ENCODE measurements around the gene FTO. TPM values are rescaled to one million over a fixed set of nuclear protein-coding genes. Genes with fewer than 3 reads are reported as not detected.
A peak's percentile ranks its signal among the peaks of the same experiment; 100 is the strongest.

FTO gene
- total and polyA plus RNA-seq, 2 of the 13 experiments (the other 11 are each of a cell fraction or from before 2014, with no cell fraction given) = 41.6 to 55.8 TPM

DNA sequence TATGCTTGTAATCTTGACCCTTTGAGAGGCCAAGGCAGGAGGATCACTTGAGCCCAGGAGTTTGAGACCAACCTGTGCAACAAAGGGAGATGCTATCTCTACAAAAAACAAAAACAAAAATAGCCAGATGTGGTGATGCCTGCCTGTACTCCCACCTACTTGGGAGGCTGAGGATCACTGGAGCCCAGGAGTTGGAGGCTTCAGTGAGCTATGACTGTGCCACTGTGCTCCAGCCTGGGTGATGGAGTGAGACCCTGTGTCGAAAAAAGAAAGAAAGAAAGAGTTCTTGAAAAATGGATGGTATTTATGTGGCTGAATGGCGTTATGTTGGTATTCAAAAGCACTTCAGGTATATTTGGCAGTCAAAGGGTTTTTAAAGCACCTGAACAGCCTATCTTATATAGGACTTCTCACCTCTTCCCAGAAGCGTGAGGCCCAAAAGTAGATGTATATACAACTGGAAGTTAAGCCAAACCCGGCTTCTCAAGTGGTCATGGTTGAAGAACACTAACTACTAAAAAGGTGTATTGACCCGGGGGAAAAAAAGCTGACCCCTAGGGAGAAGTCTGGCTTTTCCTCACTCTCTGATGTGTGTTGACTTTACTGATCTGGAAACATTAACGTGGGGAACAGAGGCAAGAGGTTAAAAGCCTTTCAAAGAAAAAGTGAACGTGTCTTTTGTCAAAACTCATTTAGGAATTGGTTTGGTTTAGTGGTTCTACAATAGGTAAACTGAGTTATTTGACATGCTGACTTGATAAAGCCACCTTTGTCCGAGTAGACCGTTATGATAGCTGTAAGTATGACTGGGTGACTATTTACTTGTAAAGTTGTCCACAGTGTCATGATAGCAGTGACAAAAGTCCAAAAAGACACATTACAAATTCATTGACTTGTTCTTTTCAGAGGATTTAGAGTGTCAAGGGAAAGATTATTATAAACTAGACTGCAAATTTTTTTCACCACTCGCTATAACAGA, 399.2 kb downstream of the FTO start (continued):
- TF ChIP-seq, protein P1, sequence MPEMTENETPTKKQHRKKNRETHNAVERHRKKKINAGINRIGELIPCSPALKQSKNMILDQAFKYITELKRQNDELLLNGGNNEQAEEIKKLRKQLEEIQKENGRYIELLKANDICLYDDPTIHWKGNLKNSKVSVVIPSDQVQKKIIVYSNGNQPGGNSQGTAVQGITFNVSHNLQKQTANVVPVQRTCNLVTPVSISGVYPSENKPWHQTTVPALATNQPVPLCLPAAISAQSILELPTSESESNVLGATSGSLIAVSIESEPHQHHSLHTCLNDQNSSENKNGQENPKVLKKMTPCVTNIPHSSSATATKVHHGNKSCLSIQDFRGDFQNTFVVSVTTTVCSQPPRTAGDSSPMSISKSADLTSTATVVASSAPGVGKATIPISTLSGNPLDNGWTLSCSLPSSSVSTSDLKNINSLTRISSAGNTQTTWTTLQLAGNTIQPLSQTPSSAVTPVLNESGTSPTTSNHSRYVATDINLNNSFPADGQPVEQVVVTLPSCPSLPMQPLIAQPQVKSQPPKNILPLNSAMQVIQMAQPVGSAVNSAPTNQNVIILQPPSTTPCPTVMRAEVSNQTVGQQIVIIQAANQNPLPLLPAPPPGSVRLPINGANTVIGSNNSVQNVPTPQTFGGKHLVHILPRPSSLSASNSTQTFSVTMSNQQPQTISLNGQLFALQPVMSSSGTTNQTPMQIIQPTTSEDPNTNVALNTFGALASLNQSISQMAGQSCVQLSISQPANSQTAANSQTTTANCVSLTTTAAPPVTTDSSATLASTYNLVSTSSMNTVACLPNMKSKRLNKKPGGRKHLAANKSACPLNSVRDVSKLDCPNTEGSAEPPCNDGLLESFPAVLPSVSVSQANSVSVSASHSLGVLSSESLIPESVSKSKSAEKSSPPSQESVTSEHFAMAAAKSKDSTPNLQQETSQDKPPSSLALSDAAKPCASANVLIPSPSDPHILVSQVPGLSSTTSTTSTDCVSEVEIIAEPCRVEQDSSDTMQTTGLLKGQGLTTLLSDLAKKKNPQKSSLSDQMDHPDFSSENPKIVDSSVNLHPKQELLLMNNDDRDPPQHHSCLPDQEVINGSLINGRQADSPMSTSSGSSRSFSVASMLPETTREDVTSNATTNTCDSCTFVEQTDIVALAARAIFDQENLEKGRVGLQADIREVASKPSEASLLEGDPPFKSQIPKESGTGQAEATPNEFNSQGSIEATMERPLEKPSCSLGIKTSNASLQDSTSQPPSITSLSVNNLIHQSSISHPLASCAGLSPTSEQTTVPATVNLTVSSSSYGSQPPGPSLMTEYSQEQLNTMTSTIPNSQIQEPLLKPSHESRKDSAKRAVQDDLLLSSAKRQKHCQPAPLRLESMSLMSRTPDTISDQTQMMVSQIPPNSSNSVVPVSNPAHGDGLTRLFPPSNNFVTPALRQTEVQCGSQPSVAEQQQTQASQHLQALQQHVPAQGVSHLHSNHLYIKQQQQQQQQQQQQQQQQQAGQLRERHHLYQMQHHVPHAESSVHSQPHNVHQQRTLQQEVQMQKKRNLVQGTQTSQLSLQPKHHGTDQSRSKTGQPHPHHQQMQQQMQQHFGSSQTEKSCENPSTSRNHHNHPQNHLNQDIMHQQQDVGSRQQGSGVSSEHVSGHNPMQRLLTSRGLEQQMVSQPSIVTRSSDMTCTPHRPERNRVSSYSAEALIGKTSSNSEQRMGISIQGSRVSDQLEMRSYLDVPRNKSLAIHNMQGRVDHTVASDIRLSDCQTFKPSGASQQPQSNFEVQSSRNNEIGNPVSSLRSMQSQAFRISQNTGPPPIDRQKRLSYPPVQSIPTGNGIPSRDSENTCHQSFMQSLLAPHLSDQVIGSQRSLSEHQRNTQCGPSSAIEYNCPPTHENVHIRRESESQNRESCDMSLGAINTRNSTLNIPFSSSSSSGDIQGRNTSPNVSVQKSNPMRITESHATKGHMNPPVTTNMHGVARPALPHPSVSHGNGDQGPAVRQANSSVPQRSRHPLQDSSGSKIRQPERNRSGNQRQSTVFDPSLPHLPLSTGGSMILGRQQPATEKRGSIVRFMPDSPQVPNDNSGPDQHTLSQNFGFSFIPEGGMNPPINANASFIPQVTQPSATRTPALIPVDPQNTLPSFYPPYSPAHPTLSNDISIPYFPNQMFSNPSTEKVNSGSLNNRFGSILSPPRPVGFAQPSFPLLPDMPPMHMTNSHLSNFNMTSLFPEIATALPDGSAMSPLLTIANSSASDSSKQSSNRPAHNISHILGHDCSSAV (CRISPR knock-in tag; IDR thresholded peaks at IDR 0.05; ENCODE audit: borderline replicate concordance) = no peak
- TF ChIP-seq, protein P2, sequence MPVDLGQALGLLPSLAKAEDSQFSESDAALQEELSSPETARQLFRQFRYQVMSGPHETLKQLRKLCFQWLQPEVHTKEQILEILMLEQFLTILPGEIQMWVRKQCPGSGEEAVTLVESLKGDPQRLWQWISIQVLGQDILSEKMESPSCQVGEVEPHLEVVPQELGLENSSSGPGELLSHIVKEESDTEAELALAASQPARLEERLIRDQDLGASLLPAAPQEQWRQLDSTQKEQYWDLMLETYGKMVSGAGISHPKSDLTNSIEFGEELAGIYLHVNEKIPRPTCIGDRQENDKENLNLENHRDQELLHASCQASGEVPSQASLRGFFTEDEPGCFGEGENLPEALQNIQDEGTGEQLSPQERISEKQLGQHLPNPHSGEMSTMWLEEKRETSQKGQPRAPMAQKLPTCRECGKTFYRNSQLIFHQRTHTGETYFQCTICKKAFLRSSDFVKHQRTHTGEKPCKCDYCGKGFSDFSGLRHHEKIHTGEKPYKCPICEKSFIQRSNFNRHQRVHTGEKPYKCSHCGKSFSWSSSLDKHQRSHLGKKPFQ (CRISPR knock-in tag; IDR thresholded peaks at IDR 0.05; ENCODE audit: insufficient replicate concordance) = peak; percentile 80
- TF ChIP-seq, protein P3, sequence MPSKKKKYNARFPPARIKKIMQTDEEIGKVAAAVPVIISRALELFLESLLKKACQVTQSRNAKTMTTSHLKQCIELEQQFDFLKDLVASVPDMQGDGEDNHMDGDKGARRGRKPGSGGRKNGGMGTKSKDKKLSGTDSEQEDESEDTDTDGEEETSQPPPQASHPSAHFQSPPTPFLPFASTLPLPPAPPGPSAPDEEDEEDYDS (CRISPR knock-in tag; IDR thresholded peaks at IDR 0.05) = peak; percentile 36
- TF ChIP-seq FIP1L1 (IDR thresholded peaks at IDR 0.05; ENCODE audit: borderline replicate concordance, insufficient read depth, low read depth, low read length) = no peak
- TF ChIP-seq NR1H2 (CRISPR knock-in tag; IDR thresholded peaks at IDR 0.05; ENCODE audit: borderline replicate concordance, low read depth) = no peak
- TF ChIP-seq HDAC2 (CRISPR knock-in tag; IDR thresholded peaks at IDR 0.05) = peak; percentile 88
- TF ChIP-seq SKI (IDR thresholded peaks at IDR 0.05; ENCODE audit: partially characterized antibody) = no peak
- no peak for TF ChIP-seq PRDM15 (CRISPR knock-in tag; IDR thresholded peaks at IDR 0.05)
- TF ChIP-seq, protein P4, sequence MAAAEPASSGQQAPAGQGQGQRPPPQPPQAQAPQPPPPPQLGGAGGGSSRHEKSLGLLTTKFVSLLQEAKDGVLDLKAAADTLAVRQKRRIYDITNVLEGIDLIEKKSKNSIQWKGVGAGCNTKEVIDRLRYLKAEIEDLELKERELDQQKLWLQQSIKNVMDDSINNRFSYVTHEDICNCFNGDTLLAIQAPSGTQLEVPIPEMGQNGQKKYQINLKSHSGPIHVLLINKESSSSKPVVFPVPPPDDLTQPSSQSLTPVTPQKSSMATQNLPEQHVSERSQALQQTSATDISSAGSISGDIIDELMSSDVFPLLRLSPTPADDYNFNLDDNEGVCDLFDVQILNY (CRISPR knock-in tag; conservative IDR thresholded peaks at IDR 0.05) = no peak
- peak; percentile 67; the same call in 1 of the 2 replicates for TF ChIP-seq IRF2 (CRISPR knock-in tag; IDR thresholded peaks at IDR 0.05)
- no peak for TF ChIP-seq ZIK1 (CRISPR knock-in tag; IDR thresholded peaks at IDR 0.05; ENCODE audit: borderline replicate concordance, low read depth)
- TF ChIP-seq ATM (IDR thresholded peaks at IDR 0.05; ENCODE audit: borderline replicate concordance) = no peak
